ENCODE measurements around the gene UBE2M. TPM values are rescaled to one million over a fixed set of nuclear protein-coding genes. Genes with fewer than 3 reads are reported as not detected.

The UBE2M gene
- total RNA-seq, 1 experiment from 2014 or later = 127 TPM

GRCh38 chr19:58555920-58556621 lies 2.3 kb downstream of the UBE2M start:
- H2AK5ac ChIP-seq (ENCODE audit: insufficient read length, low read length) = no peak overlapping the region
- Mint-ChIP-seq H3K27ac (peak overlapping the region; percentile 74 to 87 (median 86); a peak in 6 of 7 replicates), H3K27me3 (ENCODE audit: low read depth) (peaks cover 1% of the 10 kb centered on the region; the same call in 1 of the 2 replicates), H3K9me3 (no peaks in the 10 kb centered on the region; a peak in 2 of 5 replicates), H3K4me1 (peaks cover 26 to 45% of the 10 kb centered on the region in 2 experiments), H3K4me3 (peak overlapping the region; percentile 96 to 99), H3K36me3 (ENCODE audit: insufficient read depth in 1 of 3, low read depth in 3 of 3) (peaks cover 22 to 57% (median 40%) of the 10 kb centered on the region in 3 experiments; a peak in 6 of 7 replicates)
- no peak overlapping the region for H3K4me2 ChIP-seq (ENCODE audit: insufficient read depth, insufficient read length, low read length)
- H2BK20ac ChIP-seq (ENCODE audit: low read depth, low read length, poor library complexity, severe bottlenecking) = no peak overlapping the region
- H3K23me2 ChIP-seq (ENCODE audit: insufficient read length, low read depth, low read length, poor library complexity, severe bottlenecking) = peaks cover 16% of the 10 kb centered on the region
- H4K5ac ChIP-seq (ENCODE audit: insufficient read length, low read depth, low read length) = no peak overlapping the region
- H3K79me1 ChIP-seq (ENCODE audit: insufficient read depth, low read depth, low read length, poor library complexity, severe bottlenecking) = no peaks in the 10 kb centered on the region
- H2BK5ac ChIP-seq (ENCODE audit: insufficient read length, low read length) = no peak overlapping the region
- H3K79me2 ChIP-seq (ENCODE audit: insufficient read depth, low read length) = peaks cover 8% of the 10 kb centered on the region; the same call in 1 of the 2 replicates
- H4K8ac ChIP-seq (replicated peaks; ENCODE audit: insufficient read length, low read depth, low read length) = no peak overlapping the region
- TF ChIP-seq, protein P1, sequence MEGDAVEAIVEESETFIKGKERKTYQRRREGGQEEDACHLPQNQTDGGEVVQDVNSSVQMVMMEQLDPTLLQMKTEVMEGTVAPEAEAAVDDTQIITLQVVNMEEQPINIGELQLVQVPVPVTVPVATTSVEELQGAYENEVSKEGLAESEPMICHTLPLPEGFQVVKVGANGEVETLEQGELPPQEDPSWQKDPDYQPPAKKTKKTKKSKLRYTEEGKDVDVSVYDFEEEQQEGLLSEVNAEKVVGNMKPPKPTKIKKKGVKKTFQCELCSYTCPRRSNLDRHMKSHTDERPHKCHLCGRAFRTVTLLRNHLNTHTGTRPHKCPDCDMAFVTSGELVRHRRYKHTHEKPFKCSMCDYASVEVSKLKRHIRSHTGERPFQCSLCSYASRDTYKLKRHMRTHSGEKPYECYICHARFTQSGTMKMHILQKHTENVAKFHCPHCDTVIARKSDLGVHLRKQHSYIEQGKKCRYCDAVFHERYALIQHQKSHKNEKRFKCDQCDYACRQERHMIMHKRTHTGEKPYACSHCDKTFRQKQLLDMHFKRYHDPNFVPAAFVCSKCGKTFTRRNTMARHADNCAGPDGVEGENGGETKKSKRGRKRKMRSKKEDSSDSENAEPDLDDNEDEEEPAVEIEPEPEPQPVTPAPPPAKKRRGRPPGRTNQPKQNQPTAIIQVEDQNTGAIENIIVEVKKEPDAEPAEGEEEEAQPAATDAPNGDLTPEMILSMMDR (conservative IDR thresholded peaks at IDR 0.05) = no peak
- WGBS (ENCODE audit: extremely low coverage, insufficient read length, low lambda C conversion rate) = no CpG with 5 or more reads among the region's 16 CpGs
- H4K91ac ChIP-seq (ENCODE audit: insufficient read length, low read depth, low read length) = no peak overlapping the region
- no peak overlapping the region for H3K56ac ChIP-seq (ENCODE audit: insufficient read length, low read depth, low read length)
- H3K27me3 ChIP-seq (ENCODE audit: insufficient read depth, low read length) = no peaks in the 10 kb centered on the region
- H3K4me1 ChIP-seq (ENCODE audit: insufficient read depth, low read length) = no peaks in the 10 kb centered on the region
- H3K9me3 ChIP-seq (ENCODE audit: control insufficient read depth, low read depth, low read length) = no peaks in the 10 kb centered on the region
- no peak overlapping the region for H3T11ph ChIP-seq (ENCODE audit: low read length)
- H3K27ac ChIP-seq (ENCODE audit: insufficient read length, low read depth, low read length) = no peak overlapping the region
- H2BK12ac ChIP-seq (ENCODE audit: insufficient read length, low read depth, low read length) = no peak overlapping the region
- H2AFZ ChIP-seq (ENCODE audit: low read length) = no peak overlapping the region
- DNase-seq = no peak
- no peak overlapping the region for H3K23ac ChIP-seq (ENCODE audit: insufficient read length, low read depth, low read length)
- no peaks in the 10 kb centered on the region for H4K20me1 ChIP-seq (ENCODE audit: control insufficient read depth, insufficient read depth, insufficient read length)
- no peak overlapping the region for H3K9ac ChIP-seq (ENCODE audit: extremely low read depth, insufficient read length, low read length)
- no peak overlapping the region for H3K4ac ChIP-seq (ENCODE audit: low read depth, low read length)
- H3K18ac ChIP-seq (ENCODE audit: insufficient read length, low read depth, low read length) = no peak overlapping the region
- H3K14ac ChIP-seq (ENCODE audit: insufficient read depth, low read length) = no peak overlapping the region
- H2BK15ac ChIP-seq (ENCODE audit: low read depth, low read length) = no peak overlapping the region
- H2BK120ac ChIP-seq (ENCODE audit: low read depth, low read length, poor library complexity, severe bottlenecking) = no peak overlapping the region

Measured in H9 (cell line).